OCI-M2 (cell line): ENCODE results near the gene GDPD5.

Source experiments
- DNase-seq: peaks from one replicate; lab custom pipeline; 2025; ENCODE audit not compliant: unreplicated experiment; lab: John Stamatoyannopoulos, UW

Gene GDPD5

GRCh38 chr11:75558939-75559843 lies 33.5 kb upstream of the GDPD5 start:
- DNase-seq, result peak; percentile 38

DNA sequence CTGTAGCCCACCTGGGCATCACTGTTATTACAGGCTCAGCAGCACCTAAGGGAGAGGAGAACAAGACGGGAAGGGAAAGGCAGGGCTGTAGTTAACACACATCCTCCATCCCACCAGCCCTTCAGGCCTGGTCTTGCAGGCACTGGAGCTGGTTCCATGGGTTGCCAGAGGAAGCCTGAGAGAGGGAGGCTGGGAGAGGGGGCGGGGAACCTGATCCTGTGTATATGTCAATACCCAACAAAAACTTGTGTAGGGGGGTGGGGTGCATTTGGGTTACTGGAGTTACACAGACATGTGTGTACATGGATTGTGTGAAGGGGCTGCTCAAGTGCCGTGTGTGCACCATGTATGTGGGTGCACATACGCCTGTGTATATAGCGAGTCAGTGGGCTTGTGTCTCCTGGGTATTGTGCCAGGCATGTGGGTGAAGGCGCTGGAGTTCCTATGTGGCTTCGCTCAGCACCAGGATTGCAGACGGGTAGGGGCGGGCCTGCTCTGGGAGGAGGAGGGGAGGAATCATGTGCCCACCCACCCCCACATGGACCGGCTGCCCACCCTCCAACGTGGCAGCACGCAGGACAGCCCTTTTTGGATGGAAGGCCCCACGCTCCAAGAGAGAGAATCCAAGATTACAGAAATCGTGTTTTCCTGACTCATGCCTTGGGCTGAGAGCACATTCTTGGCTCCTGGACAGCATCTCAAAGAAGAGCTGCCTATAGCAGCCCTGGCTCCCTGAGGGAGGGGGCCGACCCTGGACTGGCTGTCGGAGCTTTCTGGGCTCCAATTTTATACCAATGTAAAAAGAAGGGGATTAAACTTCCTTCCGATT lies 32.1 kb upstream of the GDPD5 start:
- no peak for DNase-seq

- no peak for DNase-seq
Observed at GRCh38 chr11:75556275-75556674, 30.5 kb upstream of the GDPD5 start.

GRCh38 chr11:75555079-75555811 lies 29.5 kb upstream of the GDPD5 start:
- no peak for DNase-seq

- no peak for DNase-seq
Observed at GRCh38 chr11:75554258-75555022, 28.7 kb upstream of the GDPD5 start.

GRCh38 chr11:75553889-75554257 lies 28.1 kb upstream of the GDPD5 start:
- DNase-seq, result no peak

DNA sequence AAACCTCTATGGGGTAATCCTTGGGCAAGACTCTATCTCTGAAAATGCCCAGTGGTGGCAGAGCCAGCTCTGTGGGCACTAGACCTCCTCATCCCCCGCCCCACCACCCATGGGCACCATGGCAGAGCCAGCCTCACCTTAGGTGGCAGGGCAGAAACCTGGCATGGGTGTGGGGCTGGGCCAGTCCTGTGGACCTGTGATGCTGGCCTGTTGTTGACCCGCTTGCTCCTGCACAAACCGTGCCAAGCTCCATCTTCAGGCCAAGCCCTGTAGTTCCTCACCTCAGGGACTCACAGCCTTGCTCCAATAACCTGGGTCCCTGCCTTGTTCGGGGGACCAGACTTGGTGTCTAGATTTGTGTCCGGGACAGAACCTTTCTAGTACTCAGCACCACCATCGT lies 27.4 kb upstream of the GDPD5 start:
- no peak for DNase-seq

DNA sequence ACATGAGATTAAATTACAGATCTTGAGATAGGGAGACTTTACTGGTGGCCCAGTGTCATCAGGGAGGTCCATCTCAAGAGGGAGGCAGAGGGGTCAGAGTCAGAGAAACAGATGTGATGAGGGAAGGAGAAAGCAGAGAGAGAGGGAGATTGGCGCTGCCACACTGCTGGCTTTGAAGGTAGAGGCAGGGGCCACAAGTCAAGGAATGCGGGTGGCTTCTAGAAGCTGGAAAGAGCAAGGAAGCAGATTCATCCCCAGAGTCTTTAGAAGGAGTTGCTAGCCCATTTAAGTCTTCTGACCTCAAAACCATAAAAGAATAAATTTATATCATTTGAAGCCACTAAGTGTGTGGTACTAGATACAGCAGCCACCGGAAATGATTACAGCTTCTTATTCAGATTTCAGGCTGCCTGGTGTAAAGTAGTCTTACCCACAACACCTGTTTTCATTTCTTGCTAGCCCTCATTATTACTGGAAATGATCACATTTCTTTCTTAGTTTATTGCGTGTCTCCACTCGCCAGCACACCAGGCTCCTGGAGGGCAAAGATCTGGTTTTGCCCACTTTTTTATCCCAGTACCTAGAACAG lies 23.7 kb upstream of the GDPD5 start:
- no peak for DNase-seq

- DNase-seq, result no peak
Observed at GRCh38 chr11:75548595-75549272, 23.0 kb upstream of the GDPD5 start.

GRCh38 chr11:75547617-75548058 lies 21.9 kb upstream of the GDPD5 start:
- DNase-seq, result no peak

DNA sequence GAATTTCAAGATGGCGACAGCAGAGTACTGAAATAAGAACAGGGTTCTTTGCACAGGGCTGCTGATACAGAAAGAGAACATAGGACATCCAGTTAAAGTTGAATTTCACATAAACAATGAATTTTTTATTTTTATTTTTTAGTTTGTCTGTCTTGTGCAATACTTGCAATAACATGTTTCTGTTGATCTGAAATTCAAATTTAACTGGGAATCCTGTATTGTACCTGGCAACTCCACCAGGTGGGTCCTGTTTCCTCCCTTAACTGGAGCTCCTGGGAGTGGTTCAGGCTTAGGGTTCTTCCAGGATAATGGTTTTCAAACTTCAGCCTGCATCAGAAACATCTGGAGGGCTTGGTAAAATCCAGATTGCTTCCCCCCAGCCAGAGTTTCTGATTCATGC lies 21.4 kb upstream of the GDPD5 start:
- no peak for DNase-seq

- no peak for DNase-seq
Observed at GRCh38 chr11:75543806-75544205, 18.1 kb upstream of the GDPD5 start.

- no peak for DNase-seq
Observed at GRCh38 chr11:75542088-75542438, 16.3 kb upstream of the GDPD5 start.

GRCh38 chr11:75541193-75542087 lies 15.7 kb upstream of the GDPD5 start:
- no peak for DNase-seq

- no peak for DNase-seq
Observed at GRCh38 chr11:75539459-75540334, 14.0 kb upstream of the GDPD5 start.

DNA sequence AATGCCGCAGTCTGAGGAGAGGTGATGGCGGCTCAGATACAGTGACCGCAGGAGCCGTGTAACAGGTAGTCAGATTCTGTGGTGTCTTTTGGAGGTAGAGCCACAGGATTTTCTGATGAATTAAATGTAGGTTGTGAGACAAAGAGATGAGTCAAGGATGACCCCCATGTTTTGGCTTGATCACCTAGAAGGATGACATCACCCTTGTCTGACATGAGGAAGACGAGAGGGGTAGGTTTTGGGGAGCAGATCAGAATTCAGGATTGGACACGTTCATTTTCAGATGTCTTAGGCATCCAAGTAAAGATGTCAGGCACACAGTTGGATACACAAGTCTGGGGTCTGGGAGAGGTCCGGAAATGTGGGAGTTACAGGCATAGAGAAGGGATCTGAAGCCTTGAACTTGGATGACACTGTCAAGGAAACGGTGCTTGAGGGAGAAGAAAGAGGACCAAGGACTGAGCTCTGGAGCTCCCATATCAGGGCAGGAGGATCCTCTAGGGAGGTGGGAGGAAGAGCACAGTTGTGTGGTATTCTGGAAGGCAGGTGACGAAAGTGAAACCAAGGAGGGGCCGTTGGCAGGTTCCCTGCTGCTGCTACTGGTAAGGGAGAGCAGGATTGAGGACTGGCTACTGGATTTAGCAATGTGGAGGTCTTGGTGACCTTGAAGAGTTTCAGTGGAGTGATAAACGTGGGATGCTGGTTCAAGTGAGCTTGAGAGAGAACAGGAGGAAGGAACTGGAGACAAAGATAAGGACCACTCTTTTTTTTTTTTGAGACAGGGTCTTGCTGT lies 12.6 kb upstream of the GDPD5 start:
- DNase-seq, result no peak

DNA sequence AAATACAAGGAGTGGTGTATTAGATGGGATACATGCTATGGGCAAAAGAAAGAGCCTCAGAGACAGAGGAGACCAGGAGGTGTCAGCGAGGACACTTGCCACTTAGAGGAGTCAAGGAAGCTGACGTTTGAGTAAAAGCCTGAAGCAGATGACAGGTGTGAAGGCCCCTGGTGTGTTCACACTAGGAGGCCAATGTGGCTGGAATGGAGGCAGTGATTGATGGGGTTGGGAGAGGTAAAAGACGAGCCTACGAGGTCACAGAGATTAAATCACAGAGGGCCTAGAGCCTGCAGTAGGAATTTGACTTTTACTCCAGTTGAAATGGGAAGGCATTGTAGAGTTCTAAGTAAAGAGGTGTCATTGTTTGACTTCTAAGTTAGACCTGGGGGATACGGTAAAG lies 12.0 kb upstream of the GDPD5 start:
- DNase-seq, result no peak
